GM21529 (cell line): ENCODE measurements around the gene YBX1.

Source experiments
- ATAC-seq: cut with Tn5 transposase; IDR thresholded peaks from one replicate; pipeline ENCODE4 v1.9.1; 2021; ENCODE audit not compliant: unreplicated experiment

Gene YBX1

GRCh38 chr1:42681741-42682483, at the start of gene YBX1:
TSS of gene YBX1 (plus strand) at chr1:42682418. CDS start at chr1:42682566, 148 bp downstream.
- peak; percentile 86 for ATAC-seq

- no peak for ATAC-seq
Measured at GRCh38 chr1:42639116-42639515, 43.1 kb upstream of the YBX1 start.

GRCh38 chr1:42646056-42646455, 36.2 kb upstream of the YBX1 start:
- no peak for ATAC-seq

- ATAC-seq, result no peak
Measured at GRCh38 chr1:42657201-42657600, 25.0 kb upstream of the YBX1 start.

- peak; percentile 94 for ATAC-seq
Measured at GRCh38 chr1:42657981-42658876, 24.0 kb upstream of the YBX1 start, which contains the start of gene PPIH. TSS of gene PPIH (plus strand) at chr1:42658423. CDS start at chr1:42658447, 24 bp downstream.

GRCh38 chr1:42658877-42659337, 23.3 kb upstream of the YBX1 start:
- peak; percentile 3 for ATAC-seq

- ATAC-seq, result no peak
Measured at GRCh38 chr1:42660907-42661500, 21.2 kb upstream of the YBX1 start.

- ATAC-seq, result no peak
Measured at GRCh38 chr1:42669936-42670335, 12.3 kb upstream of the YBX1 start.

- no peak for ATAC-seq
Measured at GRCh38 chr1:42670425-42670824, 11.8 kb upstream of the YBX1 start.

GRCh38 chr1:42674214-42674613, 8.0 kb upstream of the YBX1 start:
- ATAC-seq, result no peak

GRCh38 chr1:42674682-42675081, 7.5 kb upstream of the YBX1 start:
- no peak for ATAC-seq

- no peak for ATAC-seq
Measured at GRCh38 chr1:42675467-42675866, 6.8 kb upstream of the YBX1 start.

GRCh38 chr1:42676534-42677087, 5.6 kb upstream of the YBX1 start:
- no peak for ATAC-seq

- ATAC-seq, result no peak
Measured at GRCh38 chr1:42679364-42679983, 2.7 kb upstream of the YBX1 start.

GRCh38 chr1:42680055-42680454, 2.2 kb upstream of the YBX1 start:
- ATAC-seq, result no peak

GRCh38 chr1:42680921-42681683, 1.1 kb upstream of the YBX1 start:
- no peak for ATAC-seq

- peak; percentile 13 for ATAC-seq
Measured at GRCh38 chr1:42682484-42682738, 193 bp downstream of the YBX1 start.

- peak; percentile 48 for ATAC-seq
Measured at GRCh38 chr1:42682739-42683531, 717 bp downstream of the YBX1 start.

GRCh38 chr1:42684139-42684538, 1.9 kb downstream of the YBX1 start:
- no peak for ATAC-seq
